NCI-H1694 treated with DMSO at 0.1 percent for 48 hours (cell line): ENCODE measurements around the gene NAGA.
"Not testable (repeated sequence)": the region's sequence is repeated elsewhere in the genome, so short reads cannot be mapped to it uniquely, and the experiment has no call there.

Experiments
- DNase-seq: peaks from one replicate; lab custom pipeline; 2025; lab: John Stamatoyannopoulos, UW

NAGA gene

DNA sequence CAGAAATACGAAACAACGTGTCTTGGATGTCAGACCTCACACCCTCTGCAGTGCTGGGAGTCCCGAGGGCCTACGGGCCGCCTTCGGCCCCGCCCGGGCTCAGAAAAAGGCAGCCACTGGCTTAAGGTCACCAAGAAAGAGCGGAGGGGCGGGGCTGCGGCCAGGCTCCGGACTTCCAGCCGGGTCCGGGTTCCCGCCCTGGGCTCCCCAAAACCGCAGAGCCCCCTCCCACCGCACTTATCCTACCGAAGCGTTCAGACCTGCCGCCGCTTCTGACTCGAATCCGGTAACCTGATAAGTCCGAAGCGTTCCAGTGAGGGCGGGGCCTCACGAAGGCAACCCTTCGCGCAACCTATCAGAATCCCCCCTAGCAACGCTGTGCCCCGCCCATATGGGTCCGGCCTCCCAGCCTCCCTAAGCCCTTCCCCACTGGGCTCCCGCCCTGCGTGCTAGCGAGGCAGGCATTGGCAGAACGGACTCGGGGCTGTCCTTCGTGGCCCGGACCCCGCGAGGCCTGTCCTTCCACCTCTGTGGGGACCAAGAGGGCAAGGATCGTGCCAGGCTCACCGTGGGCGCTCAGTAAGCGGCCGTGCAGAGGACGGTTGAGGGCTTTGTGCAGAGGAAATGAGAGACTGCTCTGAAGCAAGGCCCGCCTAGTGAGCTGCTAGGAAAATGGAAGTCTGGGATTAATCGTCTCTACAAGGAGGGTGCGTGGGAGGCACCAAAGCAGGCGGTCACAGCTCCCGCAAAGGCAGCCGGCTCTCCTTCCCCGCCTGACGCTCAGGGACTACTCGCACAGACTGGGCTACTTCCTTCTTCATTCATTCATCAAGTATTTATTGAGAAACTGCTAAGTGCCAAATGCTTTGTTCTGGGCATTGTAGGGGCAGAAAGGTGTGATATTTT, at the start of gene NAGA:
Gene NAGA, minus strand, starts transcription at position 296 of the 906 bp plus-strand sequence. CDS start 515 bp downstream, outside the sequence.
- peak; percentile 92 for DNase-seq

DNA sequence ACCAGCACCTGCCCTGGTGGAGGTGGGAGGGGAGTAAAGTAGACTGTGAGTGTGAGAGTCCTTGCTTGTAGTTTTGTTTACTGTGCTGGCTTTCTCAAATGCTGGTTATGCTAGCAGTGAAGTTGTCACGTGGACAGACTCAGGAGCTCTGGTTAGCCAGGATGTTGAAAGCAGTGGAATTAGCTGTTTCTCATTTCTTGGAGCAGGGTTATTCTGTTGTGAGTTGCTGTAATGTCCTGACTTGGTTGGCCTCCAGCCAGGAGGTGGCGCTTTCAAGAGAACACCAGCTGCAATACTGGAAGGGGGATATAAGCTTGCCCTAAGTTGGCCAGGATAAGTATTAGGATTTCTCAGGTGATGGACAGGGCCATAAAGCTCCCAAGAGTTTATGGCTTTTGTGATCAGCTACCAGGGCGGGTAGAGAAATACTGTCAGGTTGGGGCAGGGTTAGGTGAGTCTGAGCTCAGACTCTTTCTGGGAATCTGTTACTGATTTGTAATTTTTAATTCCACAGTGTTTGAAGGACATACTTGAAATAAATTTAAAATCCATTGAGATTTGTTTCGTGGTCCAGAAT, 46.3 kb upstream of the NAGA start:
- no peak for DNase-seq

DNA sequence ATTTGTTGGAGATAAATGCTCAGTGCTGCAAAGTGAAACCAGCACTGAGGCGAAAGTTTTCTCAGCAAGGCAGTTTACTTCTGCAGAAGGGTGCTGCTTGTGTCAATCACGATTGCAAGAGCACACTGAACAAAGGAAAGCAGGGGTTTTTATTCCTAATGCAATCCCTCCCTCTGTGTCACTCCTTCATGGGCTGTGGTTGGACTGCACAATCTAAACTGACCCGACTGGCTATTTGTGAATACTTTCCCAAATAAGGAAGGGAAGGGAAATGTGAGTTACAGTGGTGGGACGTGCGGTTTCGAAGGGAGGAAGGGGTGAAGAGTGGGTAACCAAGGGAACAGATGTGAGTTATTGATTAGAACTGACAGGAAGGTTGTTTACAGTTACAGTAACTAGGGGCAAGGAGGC, 44.8 kb upstream of the NAGA start:
- not testable (repeated sequence) for DNase-seq

DNA sequence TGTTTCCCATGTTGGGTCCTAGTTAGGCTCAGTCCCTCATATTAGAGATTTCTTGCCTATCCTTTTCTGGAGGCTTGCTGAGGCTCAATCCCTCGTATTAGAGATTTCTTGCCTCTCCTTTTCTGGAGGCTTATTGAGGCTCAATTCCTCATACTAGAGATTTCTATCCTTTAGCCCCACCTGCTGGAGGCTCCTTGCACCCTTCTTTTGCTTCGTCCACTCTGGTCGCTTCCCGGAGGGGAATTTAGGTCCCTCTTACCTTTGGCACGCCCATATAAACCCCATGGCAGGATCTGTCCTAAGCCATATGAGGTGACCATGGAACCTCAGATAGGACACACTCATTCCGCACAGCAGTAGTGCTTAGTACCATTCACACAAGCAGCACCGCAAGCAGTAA, 44.1 kb upstream of the NAGA start:
- no peak for DNase-seq

DNA sequence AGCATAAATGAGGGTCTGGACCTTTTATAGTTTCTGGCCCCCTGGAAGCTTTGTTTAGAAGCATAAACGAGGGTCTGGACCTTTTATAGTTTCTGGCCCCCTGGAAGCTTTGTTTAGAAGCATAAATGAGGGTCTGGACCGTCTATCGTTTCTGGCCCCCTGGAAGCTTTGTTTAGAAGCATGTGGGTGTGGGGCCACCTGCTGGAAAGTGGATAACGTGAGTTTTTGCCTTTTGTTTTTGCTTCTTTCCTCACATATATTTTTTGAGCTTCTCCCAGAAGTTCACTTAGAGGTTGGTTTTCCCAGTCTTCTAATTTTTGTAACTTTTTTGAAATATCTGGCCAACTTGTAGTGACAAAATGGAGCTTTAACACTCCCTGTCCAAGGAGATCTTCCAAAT, 42.2 kb upstream of the NAGA start:
- peak; percentile 12 for DNase-seq

DNA sequence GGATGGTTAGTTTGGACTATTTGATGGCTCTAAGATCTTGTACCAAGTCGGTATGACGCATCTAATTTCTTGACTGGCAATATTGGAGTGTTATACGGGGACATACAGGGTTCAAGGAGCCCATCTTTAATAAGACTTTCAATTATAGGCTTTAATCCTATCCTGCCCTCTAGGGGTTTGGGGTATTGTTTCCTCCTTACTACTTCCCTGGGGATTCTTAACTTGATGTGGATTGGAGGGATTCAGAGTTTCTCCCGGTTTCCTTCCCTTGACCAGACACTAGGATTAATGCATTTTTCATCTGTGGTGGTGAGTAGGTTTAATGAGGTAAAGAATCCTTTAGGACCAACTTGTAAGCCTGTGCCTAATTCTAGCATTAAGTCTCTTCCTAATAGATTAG, 41.2 kb upstream of the NAGA start:
- DNase-seq: no peak

DNA sequence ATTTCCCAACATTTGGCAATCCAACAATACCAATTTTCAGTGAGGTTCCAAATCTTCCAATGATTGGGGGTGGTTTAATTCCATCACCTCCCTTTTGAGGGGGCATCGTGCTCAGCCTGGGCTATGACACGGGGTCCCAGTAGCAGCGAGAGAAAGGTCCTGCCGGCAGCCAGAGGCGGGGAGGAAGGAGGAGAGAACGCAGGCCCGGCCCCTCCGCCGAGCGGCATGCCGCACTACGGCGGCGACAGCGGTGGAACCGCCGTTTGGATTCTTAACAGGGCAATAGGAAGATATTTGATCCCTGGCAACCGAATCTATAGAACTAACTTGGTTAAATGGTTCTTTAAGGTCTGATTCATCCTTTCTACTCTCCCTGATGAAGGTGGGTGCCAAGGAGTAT, 38.2 kb upstream of the NAGA start:
- no peak for DNase-seq

DNA sequence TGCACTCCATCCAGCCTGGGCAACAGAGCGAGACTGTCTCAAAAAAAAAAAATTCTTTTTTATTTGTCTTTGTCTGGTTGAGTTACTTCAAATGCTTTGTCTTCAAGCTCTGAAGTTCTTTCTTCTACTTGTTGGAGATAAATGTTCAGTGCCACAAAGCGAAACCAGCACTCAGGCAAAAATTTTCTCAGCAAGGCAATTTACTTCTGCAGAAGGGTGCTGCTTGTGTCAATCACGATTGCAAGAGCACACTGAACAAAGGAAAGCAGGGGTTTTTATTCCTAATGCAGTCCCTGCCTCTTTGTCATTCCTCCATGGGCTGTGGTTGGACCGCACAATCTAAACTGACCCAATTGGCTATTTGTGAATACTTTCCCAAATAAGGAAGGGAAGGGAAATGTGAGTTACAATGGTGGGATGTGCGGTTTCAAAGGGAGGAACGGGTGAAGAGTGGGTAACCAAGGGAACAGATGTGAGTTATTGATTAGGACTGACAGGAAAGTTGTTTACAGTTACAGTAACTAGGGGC, 33.8 kb upstream of the NAGA start:
- DNase-seq: not testable (repeated sequence)

DNA sequence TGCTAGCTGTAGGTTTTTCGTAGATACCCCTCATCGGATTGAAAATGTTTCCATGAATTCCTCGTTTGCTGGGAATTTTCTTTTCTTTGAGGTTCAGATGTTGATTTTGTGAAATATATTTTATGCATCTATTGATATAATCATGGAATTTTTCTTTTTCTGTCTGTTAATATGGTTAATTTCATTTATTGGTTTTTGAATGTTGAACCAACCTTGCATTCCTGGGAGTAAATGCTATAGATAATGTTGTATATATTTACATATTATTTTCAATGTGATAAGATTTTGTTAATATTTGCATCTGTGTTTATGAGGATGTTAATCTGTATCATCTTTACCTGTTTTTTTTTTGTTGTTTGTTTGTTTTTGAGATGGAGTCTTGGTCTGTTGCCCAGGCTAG, 30.6 kb upstream of the NAGA start:
- DNase-seq: no peak

DNA sequence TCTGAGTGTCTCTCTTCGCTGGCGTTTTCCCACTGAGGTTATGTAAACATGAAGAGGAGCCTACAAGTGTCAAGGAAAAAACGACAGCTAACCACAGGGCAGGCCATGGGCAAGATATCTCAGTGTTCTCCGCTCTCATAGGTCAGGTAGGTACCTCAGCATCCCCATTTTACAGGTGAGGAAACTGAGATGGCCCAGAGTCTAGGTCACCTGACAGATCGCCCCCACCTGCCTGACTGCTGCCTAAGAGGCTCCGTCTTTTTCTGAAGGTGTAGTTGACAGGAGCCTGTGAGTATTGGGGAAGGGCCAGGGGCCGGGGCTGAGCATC, 20.8 kb upstream of the NAGA start:
- no peak for DNase-seq

DNA sequence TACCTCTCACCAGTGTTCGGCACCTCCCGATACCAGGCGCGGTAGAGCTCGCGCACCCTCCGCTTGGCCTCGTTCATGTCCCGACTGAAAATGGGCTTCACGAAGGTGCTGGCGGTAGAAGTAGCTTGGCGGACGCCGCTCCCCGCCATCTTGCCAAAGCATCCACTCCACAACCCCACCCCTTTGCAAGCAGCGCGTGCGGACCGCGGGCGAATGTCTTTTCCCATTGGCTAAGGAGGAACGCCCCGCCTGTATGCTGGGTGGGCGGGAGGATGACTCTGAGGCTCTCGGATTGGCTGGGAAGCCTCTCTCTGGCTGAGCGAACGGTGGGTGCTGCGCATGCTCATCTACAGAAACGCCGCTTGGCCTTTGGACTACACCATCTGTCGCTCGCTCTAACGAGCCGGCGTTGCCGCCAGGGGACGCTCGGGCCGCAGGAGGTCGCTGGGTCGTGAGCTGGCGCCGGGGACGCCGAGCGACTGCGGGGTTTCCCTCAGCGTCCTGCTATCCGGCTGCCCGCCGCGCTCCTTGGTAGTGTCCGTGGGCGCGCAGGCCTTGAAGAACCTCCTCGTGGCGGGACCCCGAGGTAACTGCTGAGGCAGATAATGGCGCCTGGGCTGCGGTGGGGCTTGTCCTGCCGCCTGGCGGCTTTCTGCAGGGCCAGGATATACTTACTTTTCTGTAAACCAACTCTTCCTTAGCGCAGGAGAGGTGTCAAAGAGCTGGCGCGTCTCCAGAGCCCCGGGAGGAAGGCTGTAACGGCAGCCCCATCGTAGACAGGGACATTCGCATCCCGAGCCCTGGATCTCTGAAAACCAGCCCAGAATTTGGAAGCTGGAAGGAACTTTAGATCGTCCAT, 20.2 kb upstream of the NAGA start, which contains the start of gene NDUFA6:
Gene NDUFA6, minus strand, starts transcription at position 177 of the 859 bp plus-strand sequence. Its CDS starts 28 bp downstream, at position 149.
- peak; percentile 99 for DNase-seq

DNA sequence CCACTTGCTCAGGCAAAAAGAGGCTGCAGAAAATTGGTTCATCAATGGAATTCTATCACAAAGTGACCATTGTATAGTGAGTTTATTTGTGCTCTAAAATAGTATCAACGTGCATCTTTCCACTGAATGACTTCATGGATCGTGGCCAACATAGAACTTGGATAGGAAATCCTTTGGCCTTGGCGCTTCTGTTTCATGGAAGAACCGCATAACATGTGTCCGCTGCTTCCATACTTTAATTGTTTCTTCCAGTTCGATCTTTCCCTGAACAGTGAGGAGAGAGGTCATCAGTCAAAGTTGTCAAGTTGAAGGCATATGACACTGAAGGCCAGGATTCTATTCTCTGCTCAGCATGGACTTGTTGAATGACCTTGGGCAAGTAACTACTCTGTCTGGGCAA, 15.4 kb upstream of the NAGA start:
- DNase-seq: no peak

DNA sequence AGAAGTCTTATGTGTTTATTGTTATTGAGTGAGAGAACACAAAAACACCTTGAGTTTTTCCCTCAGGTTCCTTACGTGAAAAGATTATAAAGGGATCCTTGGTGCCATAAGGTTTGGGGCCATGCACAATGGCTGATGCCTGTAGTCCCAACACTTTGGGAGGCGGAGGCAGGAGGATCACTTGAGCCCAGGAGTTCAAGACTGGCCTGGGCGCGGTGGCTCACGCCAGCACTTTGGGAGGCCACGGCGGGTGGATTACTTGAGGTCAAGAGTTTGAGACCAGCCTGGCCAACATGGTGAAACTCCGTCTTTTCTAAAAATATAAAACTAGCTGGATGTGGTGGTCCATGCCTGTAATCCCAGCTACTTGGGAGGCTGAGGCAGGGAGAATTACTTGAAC, 14.3 kb upstream of the NAGA start:
- no peak for DNase-seq

DNA sequence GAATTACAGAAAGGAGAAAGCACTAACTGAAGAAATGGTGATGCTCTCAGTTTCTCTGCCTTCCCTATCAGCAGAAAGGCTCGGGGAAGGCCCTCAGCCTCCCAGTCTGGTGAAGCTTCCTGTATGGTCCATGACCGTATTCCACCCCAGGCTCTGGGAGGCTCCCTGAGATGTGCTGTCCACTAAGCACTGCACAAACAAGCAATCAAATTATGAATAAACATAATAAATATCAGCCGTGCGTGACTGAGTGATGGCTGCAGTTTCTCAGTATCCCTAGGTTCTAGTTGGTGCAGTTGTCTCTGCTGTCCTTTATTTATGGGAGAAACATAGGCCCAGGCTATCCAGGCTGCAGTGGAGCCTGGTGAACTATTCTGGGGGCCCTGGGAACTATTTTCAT, 12.5 kb upstream of the NAGA start:
- DNase-seq: no peak

DNA sequence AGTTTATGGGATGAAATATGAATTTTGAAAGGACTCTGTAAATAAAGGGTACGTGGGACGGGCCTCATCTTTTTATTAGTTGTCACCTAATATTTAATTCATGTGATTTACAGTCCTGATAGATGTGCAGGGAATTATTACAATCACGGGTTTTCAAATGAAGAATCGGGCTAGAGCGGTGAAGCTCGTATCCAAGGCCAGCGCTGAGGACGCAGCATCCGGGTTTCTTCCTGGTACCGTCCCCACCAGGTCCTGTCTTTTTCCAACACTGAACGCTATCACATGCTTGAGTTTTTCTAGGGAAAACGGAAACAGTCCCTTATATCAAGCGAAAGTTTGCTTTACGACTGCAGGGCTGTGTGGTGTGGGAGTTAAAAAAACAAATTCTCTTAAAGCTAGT, 9.7 kb upstream of the NAGA start:
- DNase-seq: no peak

DNA sequence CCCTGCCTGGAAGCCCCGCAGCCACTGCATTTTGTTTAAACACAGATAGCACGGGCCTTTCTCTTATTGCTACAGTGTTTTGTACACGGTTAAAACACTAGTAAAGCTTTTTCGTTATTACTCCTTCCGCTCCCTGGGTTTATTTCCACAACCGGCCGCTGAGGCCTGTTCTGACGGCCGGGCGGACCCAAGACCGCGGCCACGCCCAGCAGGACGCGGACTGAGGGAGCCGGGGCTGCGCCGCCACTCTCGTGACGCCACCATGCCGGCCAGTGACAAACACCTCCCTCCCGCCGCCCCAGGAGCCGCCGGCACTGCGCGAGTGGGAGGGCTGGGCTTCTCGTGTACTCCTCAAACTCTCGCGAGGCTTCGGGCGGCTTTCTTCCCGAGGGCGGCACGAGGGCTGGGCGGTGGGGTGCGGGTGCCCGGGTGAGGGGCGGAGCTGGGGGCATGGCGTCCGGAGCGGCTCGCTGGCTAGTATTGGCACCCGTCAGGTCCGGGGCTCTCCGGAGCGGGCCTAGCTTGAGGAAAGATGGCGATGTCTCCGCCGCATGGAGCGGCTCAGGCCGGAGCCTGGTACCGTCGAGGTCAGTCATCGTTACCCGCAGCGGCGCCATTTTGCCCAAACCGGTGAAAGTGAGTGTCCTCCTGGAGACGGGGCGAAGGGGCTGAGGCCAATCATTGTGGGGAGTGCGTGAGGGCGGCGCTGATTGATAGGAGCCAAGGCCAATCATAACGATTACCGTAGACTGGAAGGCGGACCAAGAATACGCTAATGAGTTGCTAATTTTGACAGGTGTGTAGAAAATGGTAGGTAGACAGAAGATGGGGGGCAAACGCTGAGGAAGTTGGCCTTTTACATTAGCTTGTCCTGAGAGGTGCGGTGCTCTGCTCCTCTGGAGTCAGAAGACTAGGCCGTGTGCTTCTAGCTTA, 9.0 kb upstream of the NAGA start, which contains the start of gene SMDT1:
Gene SMDT1, plus strand, starts transcription at position 382 of the 933 bp plus-strand sequence. Its CDS starts 69 bp downstream, at position 451.
- DNase-seq: peak; percentile 98

DNA sequence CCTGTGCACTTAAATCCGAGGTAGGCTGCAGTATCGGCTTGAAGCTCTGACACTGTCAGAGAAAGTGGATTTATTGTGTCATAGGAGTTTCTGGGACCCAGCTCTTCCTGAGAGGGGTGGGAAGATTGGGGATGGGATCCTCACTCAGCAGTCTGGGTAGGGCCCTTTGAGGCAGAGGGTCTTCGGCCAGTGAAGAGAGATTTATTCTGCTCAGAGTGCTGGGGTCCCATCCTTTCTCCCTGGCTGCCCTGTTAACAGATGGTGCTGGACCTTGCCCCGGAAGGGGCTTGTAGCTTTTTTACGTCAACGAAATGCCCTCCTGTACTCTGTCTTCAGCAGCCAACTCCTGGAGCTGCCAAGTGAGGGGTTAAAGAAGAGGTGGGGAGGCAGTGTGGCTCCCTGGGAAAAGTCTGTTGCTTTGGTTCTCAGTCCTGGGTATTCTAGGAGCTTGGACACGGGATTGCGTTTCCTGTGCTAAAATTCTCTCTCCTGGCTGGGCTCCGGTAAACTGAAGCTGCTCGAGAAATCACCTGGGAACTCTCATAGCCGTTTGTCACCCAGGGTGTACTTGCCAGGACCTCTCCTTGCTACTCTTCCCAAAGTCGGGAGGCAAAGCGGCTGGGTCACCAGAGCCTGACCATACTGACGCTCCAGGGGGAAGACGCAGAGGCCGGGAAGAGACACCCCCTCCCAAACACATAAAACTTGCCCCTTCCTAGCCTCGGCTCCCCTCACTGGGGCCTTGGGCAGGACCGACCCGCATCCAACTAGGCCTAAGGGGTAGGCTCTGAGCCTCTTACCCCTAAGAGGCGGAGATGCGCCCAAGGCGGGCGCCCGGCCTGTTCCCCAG, 8.1 kb upstream of the NAGA start:
- no peak for DNase-seq

DNA sequence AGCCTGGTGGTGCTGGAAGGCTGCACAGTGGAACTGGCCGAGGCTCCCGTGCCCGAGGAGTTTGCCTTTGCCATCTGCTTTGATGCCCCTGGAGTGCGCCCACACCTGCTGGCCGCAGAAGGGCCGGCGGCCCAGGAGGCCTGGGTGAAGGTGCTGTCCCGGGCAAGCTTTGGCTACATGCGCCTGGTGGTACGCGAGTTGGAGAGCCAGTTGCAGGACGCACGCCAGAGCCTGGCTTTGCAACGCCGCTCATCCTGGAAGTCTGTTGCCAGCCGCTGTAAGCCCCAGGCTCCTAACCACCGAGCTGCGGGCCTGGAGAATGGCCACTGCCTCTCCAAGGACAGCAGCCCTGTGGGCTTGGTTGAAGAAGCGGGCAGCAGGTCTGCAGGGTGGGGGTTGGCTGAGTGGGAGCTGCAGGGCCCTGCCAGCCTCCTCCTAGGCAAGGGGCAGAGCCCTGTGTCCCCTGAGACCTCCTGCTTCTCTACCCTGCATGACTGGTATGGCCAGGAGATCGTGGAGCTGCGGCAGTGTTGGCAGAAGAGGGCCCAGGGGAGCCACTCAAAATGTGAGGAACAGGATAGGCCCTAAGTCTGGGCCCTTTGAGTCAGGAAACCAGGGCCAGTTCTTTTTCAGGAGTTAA, 7.0 kb upstream of the NAGA start:
- DNase-seq: no peak

DNA sequence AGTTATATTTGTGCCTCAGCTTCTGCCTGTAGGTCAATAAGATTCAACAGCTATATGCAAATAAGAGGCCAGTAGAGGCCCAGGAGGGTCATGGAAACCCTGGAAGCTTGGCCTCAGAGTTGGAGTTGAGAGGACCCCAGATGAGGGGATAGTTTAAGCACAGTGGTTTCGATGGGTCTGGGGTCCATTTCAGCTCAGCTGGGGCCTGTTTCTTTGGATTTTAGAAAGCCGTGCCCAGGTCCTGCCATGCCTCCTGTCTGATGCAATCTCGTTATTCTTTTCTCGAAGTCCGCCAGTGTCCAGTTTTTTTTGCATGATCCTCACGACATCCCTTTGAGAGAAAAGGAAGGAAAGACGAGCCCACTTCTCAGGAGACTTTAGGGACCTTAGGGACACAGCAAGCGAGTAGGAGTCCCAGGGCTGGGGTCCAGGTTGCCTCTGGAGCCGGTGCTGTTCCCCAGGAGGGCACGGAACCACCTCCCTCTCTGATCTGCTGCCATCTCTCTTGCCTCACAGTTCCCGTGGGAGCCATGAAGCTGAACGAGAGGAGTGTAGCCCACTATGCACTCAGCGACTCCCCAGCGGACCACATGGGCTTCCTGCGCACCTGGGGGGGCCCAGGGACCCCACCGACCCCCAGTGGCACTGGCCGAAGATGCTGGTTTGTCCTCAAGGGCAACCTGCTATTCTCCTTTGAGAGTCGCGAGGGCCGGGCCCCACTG, 6.3 kb upstream of the NAGA start:
- no peak for DNase-seq
